Measurements from ENCODE around the gene FHL2.

GRCh38 chr2:105328281-105329196, 70.3 kb downstream of the FHL2 start:
- TF ChIP-seq CTCF (IDR thresholded peaks at IDR 0.05; ENCODE audit: low read depth, low read length, poor library complexity, severe bottlenecking), result no peak
- TF ChIP-seq EZH2phosphoT487 (IDR thresholded peaks at IDR 0.05; ENCODE audit: borderline replicate concordance, low read length), result no peak

All from DOHH2 (cell line).